K562 (cell line): ENCODE measurements around the gene INSL6. TPM values are rescaled to one million over a fixed set of nuclear protein-coding genes. Genes with fewer than 3 reads are reported as not detected.

Source experiments
- HNRNPH1 ChIP-seq: fragments of 200-400 bp; formaldehyde crosslinking; optimal IDR thresholded peaks from 2 replicates; pipeline ENCODE3; 2017; ENCODE audit warnings: low read depth, mild to moderate bottlenecking, low read length, moderate library complexity
- TEAD2 ChIP-seq: fragments of 450-650 bp; IDR thresholded peaks from 2 replicates; pipeline ENCODE4 v1.6.1; 2016; ENCODE audit warnings: missing genetic modification characterization, control low read depth, missing compliant biosample characterization
- ZFP30 ChIP-seq: fragments of 250-450 bp; sonication (Bioruptor Pico); IDR thresholded peaks from 2 replicates; pipeline ENCODE4 v1.8.0; 2022; ENCODE audit warnings: moderate library complexity, mild to moderate bottlenecking, inconsistent platforms, borderline replicate concordance
- ZNF324 ChIP-seq: fragments of 250-450 bp; sonication (Bioruptor Pico); IDR thresholded peaks from 2 replicates; pipeline ENCODE4 v1.4.0; 2020; ENCODE audit warnings: mild to moderate bottlenecking
- polyA plus RNA-seq, 8 experiments: library from polyadenylated mRNA; depleted of rRNA in 4 of 8; stranded (reverse) in 5 of 8; unstranded in 3 of 8; fragments of >200 nt; fragmentation: Nextera tagmentation in 2 of 8; fragmentation: Illumina TruSeq in 1 of 8; extraction: Ambion mirVana in 2 of 8; extraction: Trizol in 1 of 8; gene quantifications; 2 replicates each; pipeline versions ENCODE4 v1.2.1 to v1.2.3, GENCODE V29; 2011 to 2014; ENCODE audit warnings: inconsistent platforms in 1 of 8, missing spikeins in 1 of 8
- total RNA-seq, 7 experiments: library from RNA; depleted of rRNA in 6 of 7; stranded (reverse); fragments of >200 nt in 6 of 7; fragmentation: Illumina TruSeq in 2 of 7; extraction: Trizol in 2 of 7; gene quantifications; 2 replicates each; pipeline versions ENCODE4 v1.2.1 to v1.2.3, GENCODE V29; 2011 to 2021; ENCODE audit warnings: low replicate concordance in 1 of 7
- TF ChIP-seq, protein P1 (sequence below): sonication (generic); formaldehyde crosslinking; IDR thresholded peaks from 2 replicates; pipeline ENCODE4 v1.8.0; 2022; ENCODE audit warnings: mild to moderate bottlenecking, low read depth, missing genetic modification reagents
- TF ChIP-seq, protein P2 (sequence below): fragments of 450-650 bp; conservative IDR thresholded peaks from 2 replicates; pipeline ENCODE4 v1.6.1; 2016; ENCODE audit warnings: missing genetic modification characterization, low read depth, mild to moderate bottlenecking, missing compliant biosample characterization, moderate library complexity
- TF ChIP-seq, protein P3 (sequence below): fragments of 450-650 bp; IDR thresholded peaks from 2 replicates; pipeline ENCODE4 v1.6.1; 2016; ENCODE audit warnings: low read depth
- TF ChIP-seq, protein P4 (sequence below): fragments of 250-450 bp; sonication (Bioruptor Pico); IDR thresholded peaks from 2 replicates; pipeline ENCODE4 v1.4.0; 2020; ENCODE audit warnings: mild to moderate bottlenecking, moderate library complexity, borderline replicate concordance
- TF ChIP-seq, protein P5 (sequence below): fragments of 250-450 bp; sonication (Bioruptor Pico); IDR thresholded peaks from 2 replicates; pipeline ENCODE4 v1.5.0; 2020; ENCODE audit warnings: mild to moderate bottlenecking, borderline replicate concordance

Gene INSL6
- total and polyA plus RNA-seq, 9 of the 15 experiments (the other 6 are each of a cell fraction or from before 2014, with no cell fraction given): 0.04 to 0.06 TPM; not detected in 7

DNA sequence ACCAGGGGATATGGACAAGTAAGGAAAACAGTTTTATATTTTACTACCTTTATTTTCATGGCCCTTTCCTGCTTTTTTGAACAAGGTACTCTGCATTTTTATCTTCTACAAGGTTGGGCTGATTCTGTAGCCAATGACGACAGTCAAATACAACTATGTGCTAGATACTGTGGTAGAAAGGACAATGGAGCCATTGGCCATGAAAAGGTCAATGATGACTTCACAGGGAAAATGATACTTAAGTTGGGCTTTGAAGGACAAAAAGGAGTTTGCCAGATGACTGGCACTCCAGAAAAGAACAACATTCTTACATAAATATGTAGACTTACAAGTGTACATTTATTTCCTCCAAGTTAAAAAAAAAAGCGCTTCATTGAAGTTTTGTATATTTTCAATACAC, 663 bp downstream of the INSL6 start (continued):
- TF ChIP-seq, protein P1, sequence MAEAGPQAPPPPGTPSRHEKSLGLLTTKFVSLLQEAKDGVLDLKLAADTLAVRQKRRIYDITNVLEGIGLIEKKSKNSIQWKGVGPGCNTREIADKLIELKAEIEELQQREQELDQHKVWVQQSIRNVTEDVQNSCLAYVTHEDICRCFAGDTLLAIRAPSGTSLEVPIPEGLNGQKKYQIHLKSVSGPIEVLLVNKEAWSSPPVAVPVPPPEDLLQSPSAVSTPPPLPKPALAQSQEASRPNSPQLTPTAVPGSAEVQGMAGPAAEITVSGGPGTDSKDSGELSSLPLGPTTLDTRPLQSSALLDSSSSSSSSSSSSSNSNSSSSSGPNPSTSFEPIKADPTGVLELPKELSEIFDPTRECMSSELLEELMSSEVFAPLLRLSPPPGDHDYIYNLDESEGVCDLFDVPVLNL (CRISPR knock-in tag): no peak
- TF ChIP-seq TEAD2 (no peak), HNRNPH1 (no peak), ZNF324 (no peak), ZFP30 (CRISPR knock-in tag) (no peak)
- TF ChIP-seq, protein P2, sequence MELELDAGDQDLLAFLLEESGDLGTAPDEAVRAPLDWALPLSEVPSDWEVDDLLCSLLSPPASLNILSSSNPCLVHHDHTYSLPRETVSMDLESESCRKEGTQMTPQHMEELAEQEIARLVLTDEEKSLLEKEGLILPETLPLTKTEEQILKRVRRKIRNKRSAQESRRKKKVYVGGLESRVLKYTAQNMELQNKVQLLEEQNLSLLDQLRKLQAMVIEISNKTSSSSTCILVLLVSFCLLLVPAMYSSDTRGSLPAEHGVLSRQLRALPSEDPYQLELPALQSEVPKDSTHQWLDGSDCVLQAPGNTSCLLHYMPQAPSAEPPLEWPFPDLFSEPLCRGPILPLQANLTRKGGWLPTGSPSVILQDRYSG (tag): no peak
- TF ChIP-seq, protein P3, sequence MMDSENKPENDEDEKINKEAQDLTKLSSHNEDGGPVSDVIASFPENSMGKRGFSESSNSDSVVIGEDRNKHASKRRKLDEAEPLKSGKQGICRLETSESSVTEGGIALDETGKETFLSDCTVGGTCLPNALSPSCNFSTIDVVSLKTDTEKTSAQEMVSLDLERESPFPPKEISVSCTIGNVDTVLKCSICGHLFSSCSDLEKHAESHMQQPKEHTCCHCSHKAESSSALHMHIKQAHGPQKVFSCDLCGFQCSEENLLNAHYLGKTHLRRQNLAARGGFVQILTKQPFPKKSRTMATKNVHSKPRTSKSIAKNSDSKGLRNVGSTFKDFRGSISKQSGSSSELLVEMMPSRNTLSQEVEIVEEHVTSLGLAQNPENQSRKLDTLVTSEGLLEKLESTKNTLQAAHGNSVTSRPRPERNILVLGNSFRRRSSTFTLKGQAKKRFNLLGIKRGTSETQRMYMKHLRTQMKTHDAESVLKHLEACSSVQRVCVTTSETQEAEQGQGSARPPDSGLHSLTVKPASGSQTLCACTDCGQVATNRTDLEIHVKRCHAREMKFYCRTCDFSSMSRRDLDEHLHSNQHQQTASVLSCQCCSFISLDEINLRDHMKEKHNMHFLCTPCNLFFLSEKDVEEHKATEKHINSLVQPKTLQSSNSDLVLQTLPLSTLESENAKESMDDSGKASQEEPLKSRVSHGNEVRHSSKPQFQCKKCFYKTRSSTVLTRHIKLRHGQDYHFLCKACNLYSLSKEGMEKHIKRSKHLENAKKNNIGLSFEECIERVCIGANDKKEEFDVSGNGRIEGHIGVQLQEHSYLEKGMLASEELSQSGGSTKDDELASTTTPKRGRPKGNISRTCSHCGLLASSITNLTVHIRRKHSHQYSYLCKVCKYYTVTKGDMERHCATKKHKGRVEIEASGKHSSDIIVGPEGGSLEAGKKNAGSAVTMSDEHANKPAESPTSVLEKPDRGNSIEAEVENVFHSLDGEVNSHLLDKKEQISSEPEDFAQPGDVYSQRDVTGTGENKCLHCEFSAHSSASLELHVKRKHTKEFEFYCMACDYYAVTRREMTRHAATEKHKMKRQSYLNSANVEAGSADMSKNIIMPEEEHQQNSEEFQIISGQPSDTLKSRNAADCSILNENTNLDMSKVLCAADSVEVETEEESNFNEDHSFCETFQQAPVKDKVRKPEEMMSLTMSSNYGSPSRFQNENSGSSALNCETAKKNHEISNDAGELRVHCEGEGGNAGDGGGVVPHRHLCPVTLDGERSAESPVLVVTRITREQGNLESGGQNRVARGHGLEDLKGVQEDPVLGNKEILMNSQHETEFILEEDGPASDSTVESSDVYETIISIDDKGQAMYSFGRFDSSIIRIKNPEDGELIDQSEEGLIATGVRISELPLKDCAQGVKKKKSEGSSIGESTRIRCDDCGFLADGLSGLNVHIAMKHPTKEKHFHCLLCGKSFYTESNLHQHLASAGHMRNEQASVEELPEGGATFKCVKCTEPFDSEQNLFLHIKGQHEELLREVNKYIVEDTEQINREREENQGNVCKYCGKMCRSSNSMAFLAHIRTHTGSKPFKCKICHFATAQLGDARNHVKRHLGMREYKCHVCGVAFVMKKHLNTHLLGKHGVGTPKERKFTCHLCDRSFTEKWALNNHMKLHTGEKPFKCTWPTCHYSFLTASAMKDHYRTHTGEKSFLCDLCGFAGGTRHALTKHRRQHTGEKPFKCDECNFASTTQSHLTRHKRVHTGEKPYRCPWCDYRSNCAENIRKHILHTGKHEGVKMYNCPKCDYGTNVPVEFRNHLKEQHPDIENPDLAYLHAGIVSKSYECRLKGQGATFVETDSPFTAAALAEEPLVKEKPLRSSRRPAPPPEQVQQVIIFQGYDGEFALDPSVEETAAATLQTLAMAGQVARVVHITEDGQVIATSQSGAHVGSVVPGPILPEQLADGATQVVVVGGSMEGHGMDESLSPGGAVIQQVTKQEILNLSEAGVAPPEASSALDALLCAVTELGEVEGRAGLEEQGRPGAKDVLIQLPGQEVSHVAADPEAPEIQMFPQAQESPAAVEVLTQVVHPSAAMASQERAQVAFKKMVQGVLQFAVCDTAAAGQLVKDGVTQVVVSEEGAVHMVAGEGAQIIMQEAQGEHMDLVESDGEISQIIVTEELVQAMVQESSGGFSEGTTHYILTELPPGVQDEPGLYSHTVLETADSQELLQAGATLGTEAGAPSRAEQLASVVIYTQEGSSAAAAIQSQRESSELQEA: no peak
- TF ChIP-seq, protein P4, sequence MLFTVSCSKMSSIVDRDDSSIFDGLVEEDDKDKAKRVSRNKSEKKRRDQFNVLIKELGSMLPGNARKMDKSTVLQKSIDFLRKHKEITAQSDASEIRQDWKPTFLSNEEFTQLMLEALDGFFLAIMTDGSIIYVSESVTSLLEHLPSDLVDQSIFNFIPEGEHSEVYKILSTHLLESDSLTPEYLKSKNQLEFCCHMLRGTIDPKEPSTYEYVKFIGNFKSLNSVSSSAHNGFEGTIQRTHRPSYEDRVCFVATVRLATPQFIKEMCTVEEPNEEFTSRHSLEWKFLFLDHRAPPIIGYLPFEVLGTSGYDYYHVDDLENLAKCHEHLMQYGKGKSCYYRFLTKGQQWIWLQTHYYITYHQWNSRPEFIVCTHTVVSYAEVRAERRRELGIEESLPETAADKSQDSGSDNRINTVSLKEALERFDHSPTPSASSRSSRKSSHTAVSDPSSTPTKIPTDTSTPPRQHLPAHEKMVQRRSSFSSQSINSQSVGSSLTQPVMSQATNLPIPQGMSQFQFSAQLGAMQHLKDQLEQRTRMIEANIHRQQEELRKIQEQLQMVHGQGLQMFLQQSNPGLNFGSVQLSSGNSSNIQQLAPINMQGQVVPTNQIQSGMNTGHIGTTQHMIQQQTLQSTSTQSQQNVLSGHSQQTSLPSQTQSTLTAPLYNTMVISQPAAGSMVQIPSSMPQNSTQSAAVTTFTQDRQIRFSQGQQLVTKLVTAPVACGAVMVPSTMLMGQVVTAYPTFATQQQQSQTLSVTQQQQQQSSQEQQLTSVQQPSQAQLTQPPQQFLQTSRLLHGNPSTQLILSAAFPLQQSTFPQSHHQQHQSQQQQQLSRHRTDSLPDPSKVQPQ (CRISPR knock-in tag): no peak
- TF ChIP-seq, protein P5, sequence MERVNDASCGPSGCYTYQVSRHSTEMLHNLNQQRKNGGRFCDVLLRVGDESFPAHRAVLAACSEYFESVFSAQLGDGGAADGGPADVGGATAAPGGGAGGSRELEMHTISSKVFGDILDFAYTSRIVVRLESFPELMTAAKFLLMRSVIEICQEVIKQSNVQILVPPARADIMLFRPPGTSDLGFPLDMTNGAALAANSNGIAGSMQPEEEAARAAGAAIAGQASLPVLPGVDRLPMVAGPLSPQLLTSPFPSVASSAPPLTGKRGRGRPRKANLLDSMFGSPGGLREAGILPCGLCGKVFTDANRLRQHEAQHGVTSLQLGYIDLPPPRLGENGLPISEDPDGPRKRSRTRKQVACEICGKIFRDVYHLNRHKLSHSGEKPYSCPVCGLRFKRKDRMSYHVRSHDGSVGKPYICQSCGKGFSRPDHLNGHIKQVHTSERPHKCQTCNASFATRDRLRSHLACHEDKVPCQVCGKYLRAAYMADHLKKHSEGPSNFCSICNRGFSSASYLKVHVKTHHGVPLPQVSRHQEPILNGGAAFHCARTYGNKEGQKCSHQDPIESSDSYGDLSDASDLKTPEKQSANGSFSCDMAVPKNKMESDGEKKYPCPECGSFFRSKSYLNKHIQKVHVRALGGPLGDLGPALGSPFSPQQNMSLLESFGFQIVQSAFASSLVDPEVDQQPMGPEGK (CRISPR knock-in tag): no peak
